Measurements from ENCODE around the gene RPL28. TPM values are rescaled to one million over a fixed set of nuclear protein-coding genes. Genes with fewer than 3 reads are reported as not detected.
"Not testable (repeated sequence)": the region's sequence is repeated elsewhere in the genome, so short reads cannot be mapped to it uniquely, and the experiment has no call there.

RPL28 gene
- total RNA-seq, 5 donors from 2014 or later (not counting 1 experiment from before 2014, with no cell fraction given): 3,465 to 4,436 (median 4,286) TPM

GRCh38 chr19:55406826-55407549 is 21.3 kb downstream of the RPL28 start:
- DNase-seq (peak in 11 of 35 experiments; percentile 16 to 49 (median 26)), ATAC-seq (replicated peaks in 1 of 4) (peak; percentile 0 to 4 (median 2))
- ChIA-PET CTCF (interaction anchor here in 1 of 2 donors (0.7 kb wide), 1 partner anchor 34 kb away, joined by 3 read pairs; no protein-coding TSS in a partner anchor), POLR2A (interaction anchor here (0.5 to 1.5 kb wide), 7 partner anchors 14 to 153 kb away, joined by 3 to 11 read pairs (median 4); partner anchors contain the start of gene KMT5C (in 1 of the 2))
- Histone ChIP-seq H3K9me3 (no peaks in the 10 kb centered on the region), H3K36me3 (ENCODE audit: control insufficient read depth in 2 of 2, extremely low read depth in 1 of 2, insufficient read depth in 1 of 2, low read length in 1 of 2) (peaks cover 22 to 31% of the 10 kb centered on the region in 2 donors), H3K27ac (ENCODE audit: low read length) (peak overlapping the region; percentile 55), H3K27me3 (replicated peaks in 1 of 2; ENCODE audit: control insufficient read depth in 2 of 2, extremely low read depth in 1 of 2, insufficient read depth in 2 of 2, low read length in 1 of 2) (no peaks in the 10 kb centered on the region), H3K4me1 (ENCODE audit: control insufficient read depth in 1 of 2, extremely low read depth in 1 of 2, insufficient read depth in 2 of 2, low read length in 2 of 2) (peaks cover 6 to 32% of the 10 kb centered on the region in 2 experiments), H3K4me3 (ENCODE audit: control insufficient read depth in 1 of 2, extremely low read depth in 1 of 2, low read length in 1 of 2) (peak overlapping the region; percentile 54 to 79)
- H3K36me3 Mint-ChIP-seq: peaks cover 29% of the 10 kb centered on the region
- peaks cover 0 to 5% (median 3%) of the 10 kb centered on the region in 3 donors for H3K9me3 Mint-ChIP-seq
- H3K4me3 Mint-ChIP-seq: peak overlapping the region; percentile 78 to 93 (median 93)
- H3K4me1 Mint-ChIP-seq: peaks cover 24 to 32% (median 29%) of the 10 kb centered on the region in 3 donors
- H3K27me3 Mint-ChIP-seq: no peaks in the 10 kb centered on the region
- 0% methylated on average over 21 of the region's 35 CpGs for WGBS (ENCODE audit: insufficient coverage)
- H3K27ac Mint-ChIP-seq: peak overlapping the region; percentile 25 to 70

- H3K36me3 Mint-ChIP-seq: peaks cover 26% of the 10 kb centered on the region
- CTCF ChIA-PET; H3K27me3 ChIP-seq (replicated peaks in 1 of 2; ENCODE audit: control insufficient read depth in 2 of 2, extremely low read depth in 1 of 2, insufficient read depth in 2 of 2, low read length in 1 of 2); H3K9me3 ChIP-seq; DNase-seq; H3K27me3 Mint-ChIP-seq; H3K9me3 Mint-ChIP-seq: not testable (repeated sequence)
- H3K4me3 Mint-ChIP-seq: peak within 1 kb of the TSS; percentile 87 to 93 (median 93)
- peaks cover 24 to 32% (median 29%) of the 10 kb centered on the region in 3 donors for H3K4me1 Mint-ChIP-seq
- Histone ChIP-seq H3K4me1 (ENCODE audit: control insufficient read depth in 1 of 2, extremely low read depth in 1 of 2, insufficient read depth in 2 of 2, low read length in 2 of 2) (peaks cover 6 to 32% of the 10 kb centered on the region in 2 experiments), H3K4me3 (ENCODE audit: control insufficient read depth in 1 of 2, extremely low read depth in 1 of 2, low read length in 1 of 2) (peak within 1 kb of the TSS; percentile 54 to 79), H3K36me3 (ENCODE audit: control insufficient read depth in 2 of 2, extremely low read depth in 1 of 2, insufficient read depth in 1 of 2, low read length in 1 of 2) (peaks cover 22 to 26% of the 10 kb centered on the region in 2 donors), H3K27ac (ENCODE audit: low read length) (peak within 1 kb of the TSS; percentile 100)
- POLR2A ChIA-PET: interaction anchor here (0.6 to 1.5 kb wide), 6 partner anchors 20 to 153 kb away, joined by 3 to 11 read pairs (median 5); partner anchors contain the start of gene KMT5C (in 1 of the 2)
- H3K27ac Mint-ChIP-seq: peak within 1 kb of the TSS; percentile 96 to 98
- WGBS (ENCODE audit: insufficient coverage): under 1% methylated on average over 36 of the region's 36 CpGs
- peak in 2 of 4 experiments; percentile 2 to 10 for ATAC-seq (replicated peaks in 1 of 4)
Observed at GRCh38 chr19:55407550-55407799, 21.7 kb downstream of the RPL28 start, which contains the start of gene UBE2S. Gene UBE2S, minus strand, starts transcription at chr19:55407788. Its CDS starts 199 bp downstream, at chr19:55407589.

GRCh38 chr19:55407800-55408532 is 22.2 kb downstream of the RPL28 start:
- Mint-ChIP-seq H3K27me3 (no peaks in the 10 kb centered on the region), H3K9me3 (peaks cover 0 to 5% (median 3%) of the 10 kb centered on the region in 3 donors), H3K27ac (peak overlapping the region; percentile 96 to 98), H3K36me3 (peaks cover 25% of the 10 kb centered on the region), H3K4me3 (peak overlapping the region; percentile 87 to 93 (median 93)), H3K4me1 (peaks cover 24 to 32% (median 29%) of the 10 kb centered on the region in 3 donors)
- Histone ChIP-seq H3K36me3 (ENCODE audit: control insufficient read depth in 2 of 2, extremely low read depth in 1 of 2, insufficient read depth in 1 of 2, low read length in 1 of 2) (peaks cover 18 to 21% of the 10 kb centered on the region in 2 donors), H3K27me3 (replicated peaks in 1 of 2; ENCODE audit: control insufficient read depth in 2 of 2, extremely low read depth in 1 of 2, insufficient read depth in 2 of 2, low read length in 1 of 2) (no peaks in the 10 kb centered on the region), H3K4me3 (ENCODE audit: control insufficient read depth in 1 of 2, extremely low read depth in 1 of 2, low read length in 1 of 2) (peak overlapping the region; percentile 54 to 79), H3K9me3 (no peaks in the 10 kb centered on the region), H3K4me1 (ENCODE audit: control insufficient read depth in 1 of 2, extremely low read depth in 1 of 2, insufficient read depth in 2 of 2, low read length in 2 of 2) (peaks cover 6 to 32% of the 10 kb centered on the region in 2 experiments), H3K27ac (ENCODE audit: low read length) (peak overlapping the region; percentile 100)
- ChIA-PET CTCF (no interaction called here), POLR2A (interaction anchor here (0.6 to 1.5 kb wide), 7 partner anchors 21 to 154 kb away, joined by 3 to 11 read pairs (median 4); partner anchors contain the start of gene KMT5C (in 1 of the 2))
- ATAC-seq (replicated peaks in 1 of 4) (peak; percentile 89 to 92 (median 90)), DNase-seq (peak; percentile 91 to 99 (median 97))
- under 1% methylated on average over 61 of the region's 72 CpGs for WGBS (ENCODE audit: insufficient coverage)

- POLR2A ChIA-PET: interaction anchor here (0.6 to 0.9 kb wide), 2 partner anchors 69 to 173 kb away, joined by 3 to 7 read pairs; partner anchors contain the start of gene KMT5C (in 1 of the 2)
- Histone ChIP-seq H3K4me1 (ENCODE audit: control insufficient read depth in 1 of 2, extremely low read depth in 1 of 2, insufficient read depth in 2 of 2, low read length in 2 of 2) (peaks cover 6 to 32% of the 10 kb centered on the region in 2 experiments), H3K36me3 (ENCODE audit: control insufficient read depth in 2 of 2, extremely low read depth in 1 of 2, insufficient read depth in 1 of 2, low read length in 1 of 2) (peaks cover 13 to 16% of the 10 kb centered on the region in 2 donors), H3K27ac (ENCODE audit: low read length) (peak overlapping the region; percentile 100), H3K27me3 (replicated peaks in 1 of 2; ENCODE audit: control insufficient read depth in 2 of 2, extremely low read depth in 1 of 2, insufficient read depth in 2 of 2, low read length in 1 of 2) (no peaks in the 10 kb centered on the region), H3K9me3 (no peaks in the 10 kb centered on the region), H3K4me3 (ENCODE audit: control insufficient read depth in 1 of 2, extremely low read depth in 1 of 2, low read length in 1 of 2) (peak overlapping the region; percentile 7 to 54)
- ATAC-seq (replicated peaks in 1 of 4) (no peak), DNase-seq (no peak)
- Mint-ChIP-seq H3K27me3 (no peaks in the 10 kb centered on the region), H3K9me3 (peaks cover 0 to 5% (median 3%) of the 10 kb centered on the region in 3 donors), H3K27ac (peak overlapping the region; percentile 96 to 98), H3K4me3 (peak overlapping the region; percentile 87 to 93 (median 93)), H3K4me1 (peaks cover 24 to 32% (median 26%) of the 10 kb centered on the region in 3 donors), H3K36me3 (peaks cover 20% of the 10 kb centered on the region)
- CTCF ChIA-PET: interaction anchor here in 1 of 2 donors (1.0 kb wide), 1 partner anchor 12 kb away, joined by 5 read pairs; no protein-coding TSS in a partner anchor
- WGBS (ENCODE audit: insufficient coverage): 70% methylated on average over 8 of the region's 9 CpGs
Observed at GRCh38 chr19:55408533-55408872, 22.8 kb downstream of the RPL28 start.

- not testable (repeated sequence) for H3K9me3 Mint-ChIP-seq; H3K27me3 ChIP-seq (replicated peaks in 1 of 2; ENCODE audit: control insufficient read depth in 2 of 2, extremely low read depth in 1 of 2, insufficient read depth in 2 of 2, low read length in 1 of 2); ATAC-seq (replicated peaks in 1 of 4); H3K9me3 ChIP-seq; DNase-seq; H3K4me3 ChIP-seq (ENCODE audit: control insufficient read depth in 1 of 2, extremely low read depth in 1 of 2, low read length in 1 of 2); H3K27me3 Mint-ChIP-seq; H3K27ac ChIP-seq (ENCODE audit: low read length)
- ChIA-PET CTCF (interaction anchor here in 1 of 2 donors (1.0 kb wide), 1 partner anchor 11 kb away, joined by 5 read pairs; no protein-coding TSS in a partner anchor), POLR2A (interaction anchor here (0.6 to 0.9 kb wide), 2 partner anchors 70 to 173 kb away, joined by 3 to 7 read pairs; partner anchors contain the start of gene KMT5C (in 1 of the 2))
- peaks cover 8 to 11% of the 10 kb centered on the region in 2 donors for H3K36me3 ChIP-seq (ENCODE audit: control insufficient read depth in 2 of 2, extremely low read depth in 1 of 2, insufficient read depth in 1 of 2, low read length in 1 of 2)
- peaks cover 24 to 27% (median 26%) of the 10 kb centered on the region in 3 donors for H3K4me1 Mint-ChIP-seq
- peaks cover 6 to 32% of the 10 kb centered on the region in 2 experiments for H3K4me1 ChIP-seq (ENCODE audit: control insufficient read depth in 1 of 2, extremely low read depth in 1 of 2, insufficient read depth in 2 of 2, low read length in 2 of 2)
- H3K4me3 Mint-ChIP-seq: peak overlapping the region; percentile 87 to 93 (median 93)
- peak overlapping the region in 1 of 2 donors; percentile 98 for H3K27ac Mint-ChIP-seq
- WGBS (ENCODE audit: insufficient coverage): 100% methylated on average over 5 of the region's 8 CpGs
- H3K36me3 Mint-ChIP-seq: peaks cover 16% of the 10 kb centered on the region
Observed at GRCh38 chr19:55409179-55409578, 23.4 kb downstream of the RPL28 start.

GRCh38 chr19:55410168-55410567 is 24.4 kb downstream of the RPL28 start:
- H3K27me3 ChIP-seq (replicated peaks in 1 of 2; ENCODE audit: control insufficient read depth in 2 of 2, extremely low read depth in 1 of 2, insufficient read depth in 2 of 2, low read length in 1 of 2): no peaks in the 10 kb centered on the region
- H3K36me3 ChIP-seq (ENCODE audit: control insufficient read depth in 2 of 2, extremely low read depth in 1 of 2, insufficient read depth in 1 of 2, low read length in 1 of 2): peaks cover 7% of the 10 kb centered on the region in 2 donors
- H3K4me3 Mint-ChIP-seq: peak overlapping the region in 2 of 3 donors; percentile 2 to 53
- no peak overlapping the region for H3K4me3 ChIP-seq (ENCODE audit: control insufficient read depth in 1 of 2, extremely low read depth in 1 of 2, low read length in 1 of 2)
- peaks cover 24 to 27% (median 26%) of the 10 kb centered on the region in 3 donors for H3K4me1 Mint-ChIP-seq
- CTCF ChIA-PET: no interaction called here
- H3K27ac ChIP-seq (ENCODE audit: low read length): no peak overlapping the region
- H3K9me3 Mint-ChIP-seq: peaks cover 0 to 5% (median 3%) of the 10 kb centered on the region in 3 donors
- H3K27me3 Mint-ChIP-seq: no peaks in the 10 kb centered on the region
- no CpG with 5 or more reads among the region's 2 CpGs for whole genome bisulfite sequencing (ENCODE audit: insufficient coverage)
- ATAC-seq (replicated peaks in 1 of 4) (no peak), DNase-seq (no peak)
- POLR2A ChIA-PET: no interaction called here
- no peaks in the 10 kb centered on the region for H3K9me3 ChIP-seq
- H3K4me1 ChIP-seq (ENCODE audit: control insufficient read depth in 1 of 2, extremely low read depth in 1 of 2, insufficient read depth in 2 of 2, low read length in 2 of 2): peaks cover 6 to 32% of the 10 kb centered on the region in 2 experiments
- no peak overlapping the region for H3K27ac Mint-ChIP-seq
- H3K36me3 Mint-ChIP-seq: peaks cover 14% of the 10 kb centered on the region
